ENCODE data around the gene PDE6A.

DNA sequence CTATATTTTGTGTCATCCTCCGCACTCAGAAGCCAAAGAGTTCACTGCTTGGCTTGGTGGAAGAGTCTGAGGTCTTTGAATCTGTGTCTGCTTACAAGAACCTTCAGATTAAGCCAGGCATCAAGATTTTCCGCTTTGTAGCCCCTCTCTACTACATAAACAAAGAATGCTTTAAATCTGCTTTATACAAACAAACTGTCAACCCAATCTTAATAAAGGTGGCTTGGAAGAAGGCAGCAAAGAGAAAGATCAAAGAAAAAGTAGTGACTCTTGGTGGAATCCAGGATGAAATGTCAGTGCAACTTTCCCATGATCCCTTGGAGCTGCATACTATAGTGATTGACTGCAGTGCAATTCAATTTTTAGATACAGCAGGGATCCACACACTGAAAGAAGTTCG, 36.6 kb upstream of the PDE6A start:
- TF ChIP-seq, protein P1, sequence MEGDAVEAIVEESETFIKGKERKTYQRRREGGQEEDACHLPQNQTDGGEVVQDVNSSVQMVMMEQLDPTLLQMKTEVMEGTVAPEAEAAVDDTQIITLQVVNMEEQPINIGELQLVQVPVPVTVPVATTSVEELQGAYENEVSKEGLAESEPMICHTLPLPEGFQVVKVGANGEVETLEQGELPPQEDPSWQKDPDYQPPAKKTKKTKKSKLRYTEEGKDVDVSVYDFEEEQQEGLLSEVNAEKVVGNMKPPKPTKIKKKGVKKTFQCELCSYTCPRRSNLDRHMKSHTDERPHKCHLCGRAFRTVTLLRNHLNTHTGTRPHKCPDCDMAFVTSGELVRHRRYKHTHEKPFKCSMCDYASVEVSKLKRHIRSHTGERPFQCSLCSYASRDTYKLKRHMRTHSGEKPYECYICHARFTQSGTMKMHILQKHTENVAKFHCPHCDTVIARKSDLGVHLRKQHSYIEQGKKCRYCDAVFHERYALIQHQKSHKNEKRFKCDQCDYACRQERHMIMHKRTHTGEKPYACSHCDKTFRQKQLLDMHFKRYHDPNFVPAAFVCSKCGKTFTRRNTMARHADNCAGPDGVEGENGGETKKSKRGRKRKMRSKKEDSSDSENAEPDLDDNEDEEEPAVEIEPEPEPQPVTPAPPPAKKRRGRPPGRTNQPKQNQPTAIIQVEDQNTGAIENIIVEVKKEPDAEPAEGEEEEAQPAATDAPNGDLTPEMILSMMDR (conservative IDR thresholded peaks at IDR 0.05; ENCODE audit: low read length): no peak
- TF ChIP-seq EZH2phosphoT487 (IDR thresholded peaks at IDR 0.05; ENCODE audit: borderline replicate concordance, low read depth, low read length): no peak

All from OCI-LY7 (cell line).